GM18517 (cell line): Measurements from ENCODE around the gene ST6GALNAC6.
"Not testable (repeated sequence)": the region's sequence is repeated elsewhere in the genome, so short reads cannot be mapped to it uniquely, and the experiment has no call there.

Source experiments
- ATAC-seq: cut with Tn5 transposase; IDR thresholded peaks from one replicate; pipeline ENCODE4 v1.9.1; 2021; ENCODE audit warnings: mild to moderate bottlenecking, moderate library complexity; ENCODE audit not compliant: unreplicated experiment

Gene ST6GALNAC6

GRCh38 chr9:127896395-127897192 lies 2.8 kb downstream of the ST6GALNAC6 start:
- no peak for ATAC-seq

- no peak for ATAC-seq
Observed at GRCh38 chr9:127895811-127896210, 3.6 kb downstream of the ST6GALNAC6 start.

- no peak for ATAC-seq
Observed at GRCh38 chr9:127893392-127893791, 6.0 kb downstream of the ST6GALNAC6 start.

DNA sequence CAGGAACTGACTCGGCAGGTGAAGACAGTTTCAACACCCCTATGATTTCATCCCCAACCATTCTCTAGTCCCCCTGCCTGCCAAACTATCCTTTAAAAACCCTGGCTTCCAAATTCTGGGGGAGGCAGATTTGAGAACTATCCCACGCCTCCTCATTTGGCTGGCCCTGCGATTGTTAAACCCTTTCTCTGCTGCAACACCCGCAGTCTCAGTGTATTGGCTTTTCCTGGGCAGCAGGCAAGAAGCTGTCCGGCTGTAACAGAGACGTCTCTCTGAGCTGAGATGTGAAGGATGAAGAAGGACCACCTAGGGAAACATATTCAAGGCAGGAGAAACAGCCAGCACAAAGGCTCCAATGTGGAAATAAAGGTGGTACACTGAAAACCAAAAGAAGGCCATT lies 6.6 kb downstream of the ST6GALNAC6 start:
- no peak for ATAC-seq

DNA sequence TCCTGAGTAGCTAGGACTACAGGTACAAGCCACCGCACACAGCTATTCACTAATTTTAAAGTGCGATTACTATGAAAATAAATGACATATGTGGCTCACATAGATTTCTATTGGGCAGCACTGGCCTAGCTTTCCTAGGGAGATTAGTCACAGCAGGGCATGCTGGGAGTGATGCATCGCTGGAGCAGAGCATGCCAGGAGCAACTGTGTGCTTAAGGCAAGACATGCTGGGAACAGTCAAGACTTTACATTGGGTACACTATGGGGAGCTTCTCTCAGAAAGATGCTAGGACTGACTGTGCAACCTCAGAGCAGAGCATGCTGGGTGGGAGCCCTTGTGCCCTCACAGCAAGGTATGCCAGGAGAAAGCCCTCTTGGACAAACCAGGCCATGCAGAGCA lies 9.3 kb downstream of the ST6GALNAC6 start:
- ATAC-seq = no peak

- ATAC-seq = no peak
Observed at GRCh38 chr9:127887792-127888191, 11.6 kb downstream of the ST6GALNAC6 start.

- no peak for ATAC-seq
Observed at GRCh38 chr9:127886401-127886972, 12.9 kb downstream of the ST6GALNAC6 start.

GRCh38 chr9:127885508-127886281 lies 13.7 kb downstream of the ST6GALNAC6 start:
- no peak for ATAC-seq

- ATAC-seq = no peak
Observed at GRCh38 chr9:127884976-127885490, 14.4 kb downstream of the ST6GALNAC6 start.

DNA sequence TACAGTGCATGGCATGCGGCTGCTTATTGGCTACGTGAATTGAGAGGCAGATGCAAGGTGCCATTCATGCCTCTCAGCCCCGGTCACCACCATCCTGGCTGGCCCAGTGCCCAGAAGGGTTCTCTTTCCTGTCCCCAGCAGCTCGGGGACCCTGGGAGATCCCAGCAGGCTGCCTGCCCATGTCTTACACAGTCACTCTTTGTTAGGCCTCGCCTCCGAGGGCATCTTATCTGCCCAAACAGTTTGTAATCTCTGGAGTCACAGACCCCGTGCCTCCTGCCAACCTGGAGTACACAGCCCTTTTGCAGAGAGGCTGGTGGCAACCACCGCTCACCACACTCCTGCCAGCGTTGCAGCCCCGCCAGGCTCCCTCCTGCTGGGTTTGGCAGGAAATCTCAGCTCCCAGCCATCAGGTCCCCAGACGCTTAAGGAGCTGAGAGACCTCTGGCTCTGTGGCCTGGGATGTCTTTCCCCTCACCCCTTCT lies 14.9 kb downstream of the ST6GALNAC6 start:
- ATAC-seq = no peak

GRCh38 chr9:127883959-127884358 lies 15.4 kb downstream of the ST6GALNAC6 start:
- no peak for ATAC-seq

- not testable (repeated sequence) for ATAC-seq
Observed at GRCh38 chr9:127881715-127882114, 17.7 kb downstream of the ST6GALNAC6 start.

- no peak for ATAC-seq
Observed at GRCh38 chr9:127880143-127880542, 19.3 kb downstream of the ST6GALNAC6 start.

DNA sequence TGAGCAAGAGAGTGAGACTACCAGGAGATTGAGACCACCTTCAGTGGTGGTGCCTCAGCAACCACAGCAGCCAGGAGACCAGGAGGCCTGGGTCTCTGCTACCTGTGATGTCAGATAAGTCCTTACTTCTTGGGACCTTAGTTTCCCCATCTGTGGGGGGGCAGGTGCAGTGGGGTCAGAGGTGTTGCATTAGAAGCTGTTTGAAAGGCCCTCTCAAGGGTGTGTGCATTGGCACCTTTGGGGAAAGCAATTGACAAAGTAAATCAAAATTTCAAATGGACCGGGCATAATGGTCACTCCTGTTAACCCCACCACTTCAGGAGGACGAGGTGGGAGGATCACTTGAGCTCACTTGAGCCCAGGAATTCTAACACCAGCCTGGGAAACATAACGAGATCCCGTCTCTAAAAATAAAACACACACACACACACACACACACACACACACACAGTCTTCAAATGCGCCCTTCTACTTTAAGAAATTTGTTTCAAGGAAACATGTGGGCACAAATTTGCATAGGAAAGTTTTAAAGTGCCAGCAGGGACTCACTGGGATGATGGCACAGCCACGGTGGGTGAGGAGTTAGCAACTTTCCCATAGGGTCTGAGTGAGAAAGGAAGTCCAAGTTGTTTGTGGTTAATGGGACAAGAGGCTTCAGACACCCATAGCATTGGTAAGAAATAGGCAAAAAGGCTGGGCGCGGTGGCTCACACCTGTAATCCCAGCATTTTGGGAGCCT lies 20.6 kb downstream of the ST6GALNAC6 start:
- ATAC-seq = no peak

GRCh38 chr9:127878001-127878651 lies 21.3 kb downstream of the ST6GALNAC6 start:
- no peak for ATAC-seq

DNA sequence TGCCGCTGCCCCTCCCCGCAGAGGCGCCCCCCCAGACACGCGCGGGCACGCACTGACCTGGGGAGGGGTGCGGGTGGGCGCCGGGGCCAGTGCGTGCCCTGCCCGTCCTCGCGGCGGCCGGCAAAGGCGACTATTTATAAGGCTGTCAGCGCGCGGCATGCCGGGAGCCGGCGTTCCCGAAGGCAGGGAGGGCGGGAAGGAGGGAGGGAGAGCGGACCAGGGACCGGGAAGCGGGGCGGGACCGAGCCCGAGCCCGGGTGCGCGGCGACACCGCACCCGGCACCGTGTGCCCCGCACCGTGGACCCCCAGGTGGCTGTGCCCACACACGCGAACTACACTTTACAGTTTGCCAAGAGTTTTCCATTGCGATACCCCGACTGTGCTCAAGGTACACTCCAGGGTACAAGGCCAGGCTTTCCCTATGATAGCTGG lies 21.8 kb downstream of the ST6GALNAC6 start, which contains the start of gene AK1:
Gene AK1, minus strand, starts transcription at position 110 of the 433 bp plus-strand sequence. CDS start 3,058 bp downstream, outside the sequence.
- ATAC-seq = no peak

GRCh38 chr9:127876764-127877562 lies 22.4 kb downstream of the ST6GALNAC6 start:
- ATAC-seq = no peak

GRCh38 chr9:127876026-127876763 lies 23.2 kb downstream of the ST6GALNAC6 start:
- no peak for ATAC-seq
